HL-60 (cell line): ENCODE data around the gene GALNT1.
A peak's percentile ranks its signal among the peaks of the same experiment; 100 is the strongest.

Experiments
- DNase-seq, 2 experiments: peaks; one replicate each; pipeline ENCODE4 v3.0.0-alpha.2; 2010 to 2020; ENCODE audit warnings: low read depth in 1 of 2, low spot score in 1 of 2
- H3K27ac ChIP-seq: fragments of 250-450 bp; sonication (Bioruptor Pico); replicated peaks from 2 replicates; pipeline ENCODE4 v1.5.1; 2020; ENCODE audit warnings: mild to moderate bottlenecking, moderate library complexity
- H3K27me3 ChIP-seq: fragments of 250-450 bp; sonication (Bioruptor Pico); 2 replicates; pipeline ENCODE4 v1.5.1; 2021; ENCODE audit warnings: mild to moderate bottlenecking, moderate library complexity; ENCODE audit not compliant: insufficient read depth, poor library complexity, severe bottlenecking
- H3K4me3 ChIP-seq: replicated peaks from 2 replicates; pipeline ENCODE4 v1.5.1; 2011; ENCODE audit warnings: mild to moderate bottlenecking, control low read depth, low read length; ENCODE audit not compliant: insufficient read depth
- CTCF ChIP-seq: IDR thresholded peaks from one replicate; pipeline ENCODE4 v1.5.1; 2011; ENCODE audit warnings: low read length, control low read depth, inconsistent platforms; ENCODE audit not compliant: insufficient read depth
- GABPA ChIP-seq: IDR thresholded peaks from 2 replicates; pipeline ENCODE4 v1.6.1; 2012; ENCODE audit warnings: low read depth
- POLR2AphosphoS5 ChIP-seq: IDR thresholded peaks from 2 replicates; pipeline ENCODE4 v1.6.1; 2012; ENCODE audit warnings: low read depth
- REST ChIP-seq: IDR thresholded peaks from 2 replicates; pipeline ENCODE4 v1.6.1; 2012; ENCODE audit warnings: low read depth; ENCODE audit not compliant: insufficient replicate concordance
- SPI1 ChIP-seq: IDR thresholded peaks from 2 replicates; pipeline ENCODE4 v1.6.1; 2012; ENCODE audit warnings: low read depth, mild to moderate bottlenecking, borderline replicate concordance

Gene GALNT1

GRCh38 chr18:35623255-35623654, 41.7 kb downstream of the GALNT1 start:
- peak overlapping the region; percentile 48 for H3K27ac ChIP-seq
- DNase-seq = no peak
- H3K4me3 ChIP-seq = no peak overlapping the region
- TF ChIP-seq SPI1 (no peak), CTCF (no peak), GABPA (no peak), POLR2AphosphoS5 (no peak), REST (no peak)
- no peaks in the 10 kb centered on the region for H3K27me3 ChIP-seq

- no peak for DNase-seq
These were observed 42.6 kb downstream of the GALNT1 start for GRCh38 chr18:35624146-35624545.

GRCh38 chr18:35625232-35625631, 43.7 kb downstream of the GALNT1 start:
- no peak overlapping the region for H3K4me3 ChIP-seq
- no peak for DNase-seq
- H3K27me3 ChIP-seq = no peaks in the 10 kb centered on the region
- H3K27ac ChIP-seq = no peak overlapping the region
- no peak for TF ChIP-seq GABPA

More at GRCh38 chr18:35624146-35624545, 42.6 kb downstream of the GALNT1 start:
- Histone ChIP-seq H3K27ac (no peak overlapping the region), H3K4me3 (no peak overlapping the region), H3K27me3 (no peaks in the 10 kb centered on the region)
- no peak for TF ChIP-seq SPI1
- no peak for TF ChIP-seq CTCF
- no peak for TF ChIP-seq GABPA
- no peak for TF ChIP-seq REST
- TF ChIP-seq POLR2AphosphoS5 = no peak

- DNase-seq = no peak
- no peak overlapping the region for H3K27ac ChIP-seq
These were observed 52.2 kb downstream of the GALNT1 start for GRCh38 chr18:35633761-35634160.

More at GRCh38 chr18:35633761-35634160, 52.2 kb downstream of the GALNT1 start:
- TF ChIP-seq POLR2AphosphoS5 = no peak
- TF ChIP-seq REST = no peak
- no peak for TF ChIP-seq CTCF
- no peak for TF ChIP-seq SPI1
- no peak for TF ChIP-seq GABPA
- no peak overlapping the region for H3K4me3 ChIP-seq
- no peaks in the 10 kb centered on the region for H3K27me3 ChIP-seq
